HCT116 (cell line): ENCODE data around the gene CBX8. TPM values are rescaled to one million over a fixed set of nuclear protein-coding genes. Genes with fewer than 3 reads are reported as not detected.

Experiments
- ATAC-seq: fragments of 200-7000 bp; cut with Tn5 transposase; 2 replicates; pipeline ENCODE4 v1.9.1; 2020; ENCODE audit warnings: mild to moderate bottlenecking, moderate library complexity
- BruUV-seq: library from RNA; stranded (reverse); fragments of 400-500 nt; replicated peaks from 2 replicates; lab custom pipeline; 2021; lab: Mats Ljungman, UMichigan
- CTCF ChIA-PET: fragments of 300-600 bp; sonication (Branson Sonifier 250); formaldehyde crosslinking; loops from one replicate; lab custom pipeline; 2021; ENCODE audit warnings: antibody characterized with exemption; lab: Charles Lee
- POLR2A ChIA-PET: fragments of 300-600, 350-600 bp; sonication (Branson Sonifier 250); formaldehyde crosslinking; loops from one replicate; lab custom pipeline; 2021; ENCODE audit warnings: antibody characterized with exemption; lab: Charles Lee
- RAD21 ChIA-PET, 2 experiments: fragments of 300-600 bp; sonication (Branson Sonifier 250); formaldehyde crosslinking; loops; one replicate each; lab custom pipeline; 2023; ENCODE audit warnings: low total read pairs in 2 of 2; ENCODE audit not compliant: uncharacterized antibody in 2 of 2, unreplicated experiment in 2 of 2, low non-redundant PET in 1 of 2; lab: Charles Lee
- DNase-seq: peaks from one replicate; pipeline ENCODE4 v3.0.0-alpha.2; 2010; ENCODE audit warnings: low read depth, low spot score
- H2AFZ ChIP-seq: fragments of 200-600 bp; shearing (Covaris generic), sonication (generic); 2 replicates; pipeline ENCODE4 v1.6.1; 2017; ENCODE audit warnings: low read depth, mixed run types, mixed read lengths, antibody characterized with exemption, low read length; ENCODE audit not compliant: poor library complexity, severe bottlenecking
- H3K27ac ChIP-seq: 2 replicates; pipeline ENCODE4 v1.5.1; 2012; ENCODE audit warnings: low read depth, low read length
- H3K27me3 ChIP-seq: fragments of 200-600 bp; sonication (generic); 2 replicates; pipeline ENCODE4 v1.6.1; 2016; ENCODE audit warnings: mixed run types, low read length, mixed read lengths; ENCODE audit not compliant: insufficient read depth
- H3K36me3 ChIP-seq, 2 experiments: fragments of 200-500 bp in 1 of 2; fragments of 200-600 bp in 1 of 2; sonication (Bioruptor generic) in 1 of 2; sonication (generic) in 1 of 2; 2 replicates each; pipeline versions ENCODE4 v1.5.1 to v1.6.1; 2014 to 2016; ENCODE audit warnings: low read length in 2 of 2, inconsistent platforms in 1 of 2, mixed read lengths in 1 of 2, mixed run types in 1 of 2; ENCODE audit not compliant: insufficient read depth in 2 of 2, control insufficient read depth in 1 of 2
- H3K4me1 ChIP-seq, 2 experiments: fragments of 200-600 bp in 1 of 2; sonication (generic) in 1 of 2; 2 replicates each; pipeline versions ENCODE4 v1.5.1 to v1.6.1; 2012 to 2017; ENCODE audit warnings: low read length in 2 of 2, inconsistent platforms in 1 of 2, mild to moderate bottlenecking in 1 of 2, mixed read lengths in 1 of 2, mixed run types in 1 of 2, moderate library complexity in 1 of 2; ENCODE audit not compliant: insufficient read depth in 2 of 2, control insufficient read depth in 1 of 2
- H3K4me2 ChIP-seq: fragments of 200-600 bp; sonication (generic); 2 replicates; pipeline ENCODE4 v1.6.1; 2017; ENCODE audit warnings: mixed run types, low read length, mixed read lengths
- H3K4me3 ChIP-seq, 2 experiments: fragments of 200-600 bp in 1 of 2; sonication (generic) in 1 of 2; replicated peaks in 1 of 2; 2 replicates each; pipeline ENCODE4 v1.5.1; 2011 to 2016; ENCODE audit warnings: low read length in 2 of 2, control low read depth in 1 of 2, low read depth in 1 of 2, mild to moderate bottlenecking in 1 of 2, mixed read lengths in 1 of 2, mixed run types in 1 of 2
- H3K79me2 ChIP-seq: fragments of 200-600 bp; sonication (generic); 2 replicates; pipeline ENCODE4 v1.6.1; 2017; ENCODE audit warnings: mild to moderate bottlenecking, mixed run types, low read length, moderate library complexity, mixed read lengths; ENCODE audit not compliant: insufficient read depth
- H3K9ac ChIP-seq: fragments of 200-600 bp; sonication (generic); 2 replicates; pipeline ENCODE4 v1.6.1; 2016; ENCODE audit warnings: low read length, mixed read lengths
- H3K9me2 ChIP-seq: fragments of 200-600 bp; sonication (generic), shearing (Covaris generic); 2 replicates; pipeline ENCODE4 v1.6.1; 2017; ENCODE audit warnings: mixed run types, mild to moderate bottlenecking, moderate library complexity; ENCODE audit not compliant: insufficient read depth
- H3K9me3 ChIP-seq, 2 experiments: fragments of 200-500 bp in 1 of 2; fragments of 200-600 bp in 1 of 2; sonication (Bioruptor generic) in 1 of 2; sonication (generic) in 1 of 2; 2 replicates each; pipeline ENCODE4 v1.6.1; 2014 to 2017; ENCODE audit warnings: low read length in 2 of 2, mixed read lengths in 2 of 2, inconsistent platforms in 1 of 2, low read depth in 1 of 2, mild to moderate bottlenecking in 1 of 2, mixed run types in 1 of 2, moderate library complexity in 1 of 2; ENCODE audit not compliant: control insufficient read depth in 1 of 2, insufficient read depth in 1 of 2
- H4K20me1 ChIP-seq: fragments of 200-600 bp; sonication (generic), shearing (Covaris generic); 2 replicates; pipeline ENCODE4 v1.6.1; 2017; ENCODE audit warnings: mixed run types, mild to moderate bottlenecking, moderate library complexity; ENCODE audit not compliant: insufficient read depth
- CEBPB ChIP-seq: IDR thresholded peaks from 2 replicates; pipeline ENCODE4 v1.6.1; 2012; ENCODE audit warnings: low read depth
- FOSL1 ChIP-seq: IDR thresholded peaks from 2 replicates; pipeline ENCODE4 v1.6.1; 2012; ENCODE audit warnings: low read depth
- JUND ChIP-seq: IDR thresholded peaks from 2 replicates; pipeline ENCODE4 v1.6.1; 2012
- MAX ChIP-seq: IDR thresholded peaks from 2 replicates; pipeline ENCODE4 v1.6.1; 2012
- ZFX ChIP-seq: fragments of 450-650 bp; IDR thresholded peaks from 2 replicates; pipeline ENCODE4 v1.6.1; 2017
- intact Hi-C: fragments of 100-400 bp; cut with micrococcal nuclease; formaldehyde crosslinking; loops from 2 replicates; pipeline ENCODE4 v1.10.0; 2022
- total RNA-seq: library from RNA; stranded (reverse); gene quantifications from one replicate; pipeline ENCODE4 v1.2.1, GENCODE V29; 2021; ENCODE audit not compliant: unreplicated experiment

Gene CBX8
- total RNA-seq, 1 experiment from 2014 or later = 29.0 TPM

GRCh38 chr17:79797492-79798298 lies 818 bp upstream of the CBX8 start:
- H3K9ac ChIP-seq = peak overlapping the region; percentile 46
- TF ChIP-seq ZFX (peak; percentile 32; the same call in 1 of the 2 replicates), CEBPB (no peak)
- intact Hi-C loops = no loop called here
- H3K4me1 ChIP-seq = peaks cover 46 to 68% of the 10 kb centered on the region in 2 experiments
- H3K27me3 ChIP-seq = no peaks in the 10 kb centered on the region
- POLR2A ChIA-PET = interaction anchor here (0.6 to 2.6 kb wide), 15 partner anchors 8 to 348 kb away, joined by 3 to 22 read pairs (median 5); partner anchors contain the start of gene CBX4
- no peaks in the 10 kb centered on the region for H4K20me1 ChIP-seq
- H3K27ac ChIP-seq = peak overlapping the region; percentile 40; the same call in 1 of the 2 replicates
- no peak for DNase-seq
- peaks cover 10 to 18% of the 10 kb centered on the region in 2 experiments; a peak in 2 of 4 replicates for H3K36me3 ChIP-seq
- no peaks in the 10 kb centered on the region for H3K9me3 ChIP-seq
- peak overlapping the region; percentile 45 to 92 for H3K4me3 ChIP-seq
- CTCF ChIA-PET = interaction anchor here (0.6 to 2.0 kb wide), 19 partner anchors 8 to 625 kb away, joined by 3 to 13 read pairs (median 5); partner anchors contain the start of gene CBX4
- no peak overlapping the region for H2AFZ ChIP-seq
- H3K4me2 ChIP-seq = peak overlapping the region; percentile 93
- RAD21 ChIA-PET = interaction anchor here (0.6 to 1.4 kb wide), 7 partner anchors 10 to 1187 kb away, joined by 3 to 10 read pairs (median 4); partner anchors contain the start of gene CBX4 (in 1 of the 2)
- H3K9me2 ChIP-seq = no peaks in the 10 kb centered on the region
- peaks cover 18% of the 10 kb centered on the region; the same call in 1 of the 2 replicates for H3K79me2 ChIP-seq
- BruUV-seq = no TSS peak
- ATAC-seq = peak; percentile 33

- peak overlapping the region; percentile 80 to 92 for H3K4me3 ChIP-seq
- peak overlapping the region; percentile 93 for H3K4me2 ChIP-seq
- H3K79me2 ChIP-seq = peaks cover 18% of the 10 kb centered on the region; the same call in 1 of the 2 replicates
- peaks cover 10 to 18% of the 10 kb centered on the region in 2 experiments; a peak in 2 of 4 replicates for H3K36me3 ChIP-seq
- RAD21 ChIA-PET = interaction anchor here (1.0 to 1.4 kb wide), 4 partner anchors 12 to 43 kb away, joined by 3 to 10 read pairs (median 4); partner anchors contain the start of gene CBX4 (in 1 of the 2)
- peaks cover 36 to 56% of the 10 kb centered on the region in 2 experiments for H3K4me1 ChIP-seq
- no peaks in the 10 kb centered on the region for H3K27me3 ChIP-seq
- no peak overlapping the region for H2AFZ ChIP-seq
- ATAC-seq = no peak
- peak overlapping the region; percentile 90 for H3K27ac ChIP-seq
- BruUV-seq = no TSS peak
- CTCF ChIA-PET = interaction anchor here (0.6 to 2.0 kb wide), 14 partner anchors 7 to 356 kb away, joined by 3 to 13 read pairs (median 6); partner anchors contain the start of genes CBX4 and GAA
- DNase-seq = no peak
- H3K9ac ChIP-seq = peak overlapping the region; percentile 91
- no peaks in the 10 kb centered on the region for H3K9me3 ChIP-seq
- no peaks in the 10 kb centered on the region for H3K9me2 ChIP-seq
- TF ChIP-seq JUND (no peak), MAX (no peak), FOSL1 (no peak)
- H4K20me1 ChIP-seq = no peaks in the 10 kb centered on the region
- intact Hi-C loops = no loop called here
- POLR2A ChIA-PET = interaction anchor here (0.6 to 2.6 kb wide), 14 partner anchors 9 to 355 kb away, joined by 3 to 22 read pairs (median 5); partner anchors contain the start of gene CBX4
Observed at GRCh38 chr17:79796444-79796762, 474 bp downstream of the CBX8 start.
